Measurements from ENCODE around the gene ARFRP1.

- TF ChIP-seq CTCF (IDR thresholded peaks at IDR 0.05), result no peak
- no peak for TF ChIP-seq EP300 (IDR thresholded peaks at IDR 0.05)
- no peak for TF ChIP-seq POLR2A (IDR thresholded peaks at IDR 0.05)
These were observed 6.8 kb downstream of the ARFRP1 start for GRCh38 chr20:63701051-63701328.
